OCI-LY1 (cell line): ENCODE results near the gene DGKB.

Experiments used
- CTCF ChIP-seq: fragments of 200-600 bp; sonication (generic), shearing (Covaris generic); IDR thresholded peaks from 2 replicates; pipeline ENCODE4 v1.5.1; 2017; ENCODE audit warnings: mild to moderate bottlenecking, antibody characterized with exemption, low read length, moderate library complexity, mixed read lengths
- EZH2 ChIP-seq: fragments of 200-600 bp; sonication (generic), shearing (Covaris generic); IDR thresholded peaks from 2 replicates; pipeline ENCODE4 v1.8.0; 2017; ENCODE audit warnings: borderline replicate concordance, mixed run types, mild to moderate bottlenecking, antibody characterized with exemption, low read length, moderate library complexity, mixed read lengths

- TF ChIP-seq CTCF (no peak), EZH2 (no peak)
These were observed 768.8 kb downstream of the DGKB start for GRCh38 chr7:14133752-14134151.
